DND-41 (cell line): Measurements from ENCODE around the gene SCAF1.

Experiments used
- ATAC-seq: fragments of 200-7000 bp; cut with Tn5 transposase; 3 replicates; pipeline ENCODE4 v1.9.1; 2021; ENCODE audit warnings: low read depth; ENCODE audit not compliant: insufficient read depth
- DNase-seq: peaks from one replicate; pipeline ENCODE4 v3.0.0-alpha.2; 2020
- H2AFZ ChIP-seq: 2 replicates; pipeline ENCODE4 v1.6.0; 2012; ENCODE audit warnings: low read depth, low read length
- H3K27ac ChIP-seq: 2 replicates; pipeline ENCODE4 v1.5.1; 2012; ENCODE audit warnings: low read length, inconsistent platforms
- H3K27me3 ChIP-seq: fragments of 200-600 bp; sonication (generic); 2 replicates; pipeline ENCODE4 v1.6.0; 2012; ENCODE audit warnings: low read length, mild to moderate bottlenecking, inconsistent platforms; ENCODE audit not compliant: insufficient read depth, poor library complexity
- H3K36me3 ChIP-seq: 2 replicates; pipeline ENCODE4 v1.5.1; 2012; ENCODE audit warnings: low read length, inconsistent platforms; ENCODE audit not compliant: insufficient read depth
- H3K4me1 ChIP-seq: 2 replicates; pipeline ENCODE4 v1.5.1; 2012; ENCODE audit warnings: mild to moderate bottlenecking, low read length; ENCODE audit not compliant: insufficient read depth
- H3K4me2 ChIP-seq: 2 replicates; pipeline ENCODE4 v1.6.0; 2012; ENCODE audit warnings: mild to moderate bottlenecking, moderate library complexity, low read length, inconsistent platforms; ENCODE audit not compliant: insufficient read depth
- H3K4me3 ChIP-seq, 2 experiments: fragments of 200-600 bp in 1 of 2; shearing (Covaris generic) in 1 of 2; 2 replicates each; pipeline ENCODE4 v1.5.1; 2012 to 2016; ENCODE audit warnings: inconsistent platforms in 2 of 2, low read length in 2 of 2, mild to moderate bottlenecking in 2 of 2, low read depth in 1 of 2, moderate library complexity in 1 of 2
- H3K79me2 ChIP-seq: 2 replicates; pipeline ENCODE4 v1.6.0; 2012; ENCODE audit warnings: low read length, inconsistent platforms; ENCODE audit not compliant: insufficient read depth
- H3K9ac ChIP-seq: 2 replicates; pipeline ENCODE4 v1.6.0; 2012; ENCODE audit warnings: low read depth, mild to moderate bottlenecking, inconsistent platforms, low read length, moderate library complexity
- H3K9me3 ChIP-seq: 2 replicates; pipeline ENCODE4 v1.5.1; 2012; ENCODE audit warnings: low read length, moderate library complexity, mild to moderate bottlenecking, inconsistent platforms; ENCODE audit not compliant: insufficient read depth, severe bottlenecking
- H4K20me1 ChIP-seq: 2 replicates; pipeline ENCODE4 v1.6.0; 2012; ENCODE audit warnings: low read length; ENCODE audit not compliant: insufficient read depth
- EZH2 ChIP-seq: IDR thresholded peaks from 3 replicates; pipeline ENCODE4 v1.6.1; 2012; ENCODE audit warnings: borderline replicate concordance, low read depth, mild to moderate bottlenecking, moderate library complexity, low read length, inconsistent platforms; ENCODE audit not compliant: severe bottlenecking
- TF ChIP-seq, protein P1 (sequence below): IDR thresholded peaks from 2 replicates; pipeline ENCODE4 v1.5.1; 2012; ENCODE audit warnings: borderline replicate concordance, low read length, moderate library complexity, mild to moderate bottlenecking; ENCODE audit not compliant: poor library complexity, severe bottlenecking; ENCODE audit errors: extremely low read depth

The SCAF1 gene

DNA sequence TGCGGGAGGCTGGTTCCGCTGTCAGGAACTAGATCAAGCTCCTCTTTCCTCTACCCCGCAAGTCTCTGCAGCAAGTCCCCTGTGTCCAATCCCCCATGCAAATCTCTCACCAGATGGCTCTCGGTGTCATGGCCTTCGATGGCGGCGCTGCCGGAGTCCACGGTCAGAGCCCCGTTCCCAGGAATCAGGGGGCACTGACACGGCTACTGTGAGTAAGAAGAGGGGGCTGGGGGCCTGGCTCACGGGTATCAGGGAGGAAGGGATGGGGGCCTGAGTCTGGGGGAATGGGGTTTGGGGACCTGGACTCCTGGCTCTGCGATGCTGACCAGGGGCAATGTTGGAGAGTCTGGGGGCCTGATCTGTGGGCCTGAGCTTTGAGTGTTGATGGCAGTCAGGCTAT, 4.0 kb downstream of the SCAF1 start:
- H3K4me3 ChIP-seq = no peak overlapping the region
- H3K27me3 ChIP-seq = no peaks in the 10 kb centered on the region
- TF ChIP-seq EZH2 = no peak
- TF ChIP-seq, protein P1, sequence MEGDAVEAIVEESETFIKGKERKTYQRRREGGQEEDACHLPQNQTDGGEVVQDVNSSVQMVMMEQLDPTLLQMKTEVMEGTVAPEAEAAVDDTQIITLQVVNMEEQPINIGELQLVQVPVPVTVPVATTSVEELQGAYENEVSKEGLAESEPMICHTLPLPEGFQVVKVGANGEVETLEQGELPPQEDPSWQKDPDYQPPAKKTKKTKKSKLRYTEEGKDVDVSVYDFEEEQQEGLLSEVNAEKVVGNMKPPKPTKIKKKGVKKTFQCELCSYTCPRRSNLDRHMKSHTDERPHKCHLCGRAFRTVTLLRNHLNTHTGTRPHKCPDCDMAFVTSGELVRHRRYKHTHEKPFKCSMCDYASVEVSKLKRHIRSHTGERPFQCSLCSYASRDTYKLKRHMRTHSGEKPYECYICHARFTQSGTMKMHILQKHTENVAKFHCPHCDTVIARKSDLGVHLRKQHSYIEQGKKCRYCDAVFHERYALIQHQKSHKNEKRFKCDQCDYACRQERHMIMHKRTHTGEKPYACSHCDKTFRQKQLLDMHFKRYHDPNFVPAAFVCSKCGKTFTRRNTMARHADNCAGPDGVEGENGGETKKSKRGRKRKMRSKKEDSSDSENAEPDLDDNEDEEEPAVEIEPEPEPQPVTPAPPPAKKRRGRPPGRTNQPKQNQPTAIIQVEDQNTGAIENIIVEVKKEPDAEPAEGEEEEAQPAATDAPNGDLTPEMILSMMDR = no peak
- peaks cover 36% of the 10 kb centered on the region for H3K4me1 ChIP-seq
- ATAC-seq = no peak
- H3K4me2 ChIP-seq = no peak overlapping the region
- H3K36me3 ChIP-seq = peaks cover 61% of the 10 kb centered on the region
- DNase-seq = no peak
- no peak overlapping the region for H2AFZ ChIP-seq
- no peak overlapping the region for H3K27ac ChIP-seq
- no peaks in the 10 kb centered on the region for H3K9me3 ChIP-seq
- peaks cover 51% of the 10 kb centered on the region for H4K20me1 ChIP-seq
- H3K79me2 ChIP-seq = peaks cover 84% of the 10 kb centered on the region
- H3K9ac ChIP-seq = no peak overlapping the region

DNA sequence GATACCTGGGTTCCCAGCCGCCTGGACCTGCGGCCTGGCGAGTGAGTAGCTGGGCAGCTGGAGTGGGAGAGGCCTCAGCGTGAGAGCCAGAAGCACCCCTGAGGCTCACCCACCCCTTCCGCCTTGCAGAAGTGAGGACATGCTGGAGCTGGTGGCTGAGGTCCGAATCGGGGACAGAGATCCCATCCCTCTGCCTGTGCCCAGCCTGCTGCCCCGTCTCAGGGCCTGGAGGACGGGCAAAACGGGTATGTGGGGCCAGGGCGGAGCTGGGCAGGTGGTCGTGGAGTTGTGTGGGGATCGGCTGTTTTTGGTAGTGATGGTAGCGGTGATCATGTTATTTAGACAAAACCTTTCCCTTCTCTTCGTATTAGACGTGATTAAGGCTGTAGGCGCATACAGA, 4.6 kb downstream of the SCAF1 start:
- TF ChIP-seq, protein P1 = no peak
- no peak for TF ChIP-seq EZH2
- DNase-seq (no peak), ATAC-seq (no peak)
- peaks cover 78% of the 10 kb centered on the region for H3K79me2 ChIP-seq
- no peaks in the 10 kb centered on the region for H3K9me3 ChIP-seq
- peaks cover 30% of the 10 kb centered on the region for H3K4me1 ChIP-seq
- H3K4me2 ChIP-seq = no peak overlapping the region
- peaks cover 67% of the 10 kb centered on the region for H3K36me3 ChIP-seq
- H3K9ac ChIP-seq = no peak overlapping the region
- H3K4me3 ChIP-seq = no peak overlapping the region
- H3K27ac ChIP-seq = no peak overlapping the region
- no peaks in the 10 kb centered on the region for H3K27me3 ChIP-seq
- H4K20me1 ChIP-seq = peaks cover 51% of the 10 kb centered on the region
- no peak overlapping the region for H2AFZ ChIP-seq

DNA sequence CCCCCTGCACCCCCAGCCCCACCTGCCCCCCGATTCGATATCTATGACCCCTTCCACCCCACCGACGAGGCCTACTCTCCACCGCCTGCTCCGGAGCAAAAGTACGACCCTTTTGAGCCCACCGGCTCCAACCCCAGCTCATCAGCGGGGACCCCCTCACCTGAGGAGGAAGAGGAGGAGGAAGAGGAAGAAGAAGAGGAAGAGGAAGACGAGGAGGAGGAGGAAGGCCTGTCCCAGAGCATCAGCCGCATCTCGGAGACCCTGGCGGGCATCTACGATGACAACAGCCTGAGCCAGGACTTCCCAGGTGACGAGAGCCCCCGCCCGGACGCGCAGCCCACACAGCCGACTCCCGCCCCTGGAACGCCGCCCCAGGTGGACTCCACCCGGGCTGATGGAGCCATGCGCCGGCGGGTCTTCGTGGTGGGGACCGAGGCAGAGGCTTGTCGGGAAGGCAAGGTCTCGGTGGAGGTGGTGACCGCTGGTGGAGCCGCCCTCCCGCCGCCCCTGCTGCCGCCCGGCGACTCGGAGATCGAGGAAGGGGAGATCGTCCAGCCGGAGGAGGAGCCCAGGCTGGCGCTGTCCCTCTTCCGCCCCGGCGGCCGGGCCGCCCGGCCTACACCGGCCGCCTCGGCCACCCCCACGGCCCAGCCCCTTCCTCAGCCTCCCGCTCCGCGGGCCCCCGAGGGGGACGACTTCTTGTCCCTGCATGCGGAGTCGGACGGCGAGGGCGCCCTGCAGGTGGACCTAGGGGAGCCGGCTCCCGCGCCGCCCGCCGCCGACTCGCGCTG, 9.2 kb downstream of the SCAF1 start:
- no peak overlapping the region for H2AFZ ChIP-seq
- no peaks in the 10 kb centered on the region for H3K9me3 ChIP-seq
- DNase-seq = no peak
- no peaks in the 10 kb centered on the region for H3K27me3 ChIP-seq
- no peak overlapping the region for H3K9ac ChIP-seq
- peaks cover 86% of the 10 kb centered on the region for H3K36me3 ChIP-seq
- TF ChIP-seq, protein P1 = no peak
- H3K27ac ChIP-seq = no peak overlapping the region
- no peak for ATAC-seq
- no peak overlapping the region for H3K4me2 ChIP-seq
- H3K4me1 ChIP-seq = 0 out of 2 replicates have a peak, but pooled peaks cover 2% of the 10 kb centered on the region
- H3K4me3 ChIP-seq = no peak overlapping the region
- H3K79me2 ChIP-seq = peaks cover 36% of the 10 kb centered on the region
- peaks cover 49% of the 10 kb centered on the region for H4K20me1 ChIP-seq
